Keratinocyte (primary cell): ENCODE data around the gene NOP58. TPM values are rescaled to one million over a fixed set of nuclear protein-coding genes. Genes with fewer than 3 reads are reported as not detected.

ENCODE experiments used
- DNase-seq: peaks from one replicate; pipeline ENCODE4 v3.0.0-alpha.2; 2011; ENCODE audit warnings: low read depth, missing footprints, low spot score
- FAIRE-seq: peaks from 2 replicates; lab custom pipeline; 2011; peaks lifted over from hg19 to GRCh38; lab: Jason Lieb, UNC
- H2AFZ ChIP-seq: 2 replicates; pipeline ENCODE4 v1.6.0; 2012; ENCODE audit warnings: low read length, control low read depth, inconsistent platforms; ENCODE audit not compliant: control insufficient read depth
- H3K27ac ChIP-seq: 2 replicates; pipeline ENCODE4 v1.5.1; 2011; ENCODE audit warnings: low read length; ENCODE audit not compliant: control insufficient read depth, insufficient read depth
- H3K27me3 ChIP-seq: 3 replicates; pipeline ENCODE4 v1.6.0; 2011; ENCODE audit warnings: low read length; ENCODE audit not compliant: control insufficient read depth, insufficient read depth; ENCODE audit errors: extremely low read depth
- H3K36me3 ChIP-seq, 2 experiments: 2 replicates in 1 of 2; 3 replicates in 1 of 2; pipeline ENCODE4 v1.5.1; 2011; ENCODE audit warnings: low read length in 2 of 2, mild to moderate bottlenecking in 1 of 2; ENCODE audit not compliant: control insufficient read depth in 2 of 2, insufficient read depth in 2 of 2; ENCODE audit errors: extremely low read depth in 1 of 2
- H3K4me1 ChIP-seq: 3 replicates; pipeline ENCODE4 v1.5.1; 2011; ENCODE audit warnings: low read length; ENCODE audit not compliant: control insufficient read depth, insufficient read depth; ENCODE audit errors: extremely low read depth
- H3K4me2 ChIP-seq: 3 replicates; pipeline ENCODE4 v1.6.0; 2011; ENCODE audit warnings: low read depth, low read length; ENCODE audit not compliant: control insufficient read depth, insufficient read depth; ENCODE audit errors: extremely low read depth
- H3K4me3 ChIP-seq, 3 experiments: fragments of 200-600 bp in 1 of 3; sonication (generic) in 1 of 3; 2 replicates in 2 of 3; 3 replicates in 1 of 3; pipeline ENCODE4 v1.5.1; 2011 to 2016; ENCODE audit warnings: low read length in 3 of 3, mild to moderate bottlenecking in 3 of 3, control low read depth in 2 of 3, inconsistent platforms in 1 of 3, low read depth in 1 of 3, mixed read lengths in 1 of 3, mixed run types in 1 of 3, moderate library complexity in 1 of 3; ENCODE audit not compliant: control insufficient read depth in 2 of 3, insufficient read depth in 2 of 3; ENCODE audit errors: extremely low read depth in 1 of 3
- H3K79me2 ChIP-seq: 2 replicates; pipeline ENCODE4 v1.6.0; 2012; ENCODE audit warnings: low read length; ENCODE audit not compliant: control insufficient read depth, insufficient read depth
- H3K9ac ChIP-seq: 3 replicates; pipeline ENCODE4 v1.6.0; 2011; ENCODE audit warnings: low read length; ENCODE audit not compliant: control insufficient read depth, insufficient read depth; ENCODE audit errors: extremely low read depth
- H3K9me1 ChIP-seq: 3 replicates; pipeline ENCODE4 v1.6.0; 2011; ENCODE audit warnings: low read length; ENCODE audit not compliant: control insufficient read depth, insufficient read depth; ENCODE audit errors: extremely low read depth
- H3K9me3 ChIP-seq: 2 replicates; pipeline ENCODE4 v1.5.1; 2012; ENCODE audit warnings: low read depth, low read length; ENCODE audit not compliant: control insufficient read depth
- H4K20me1 ChIP-seq: 3 replicates; pipeline ENCODE4 v1.6.0; 2011; ENCODE audit warnings: low read length; ENCODE audit not compliant: control insufficient read depth, insufficient read depth; ENCODE audit errors: extremely low read depth
- CTCF ChIP-seq, 3 experiments: IDR thresholded peaks in 1 of 3; conservative IDR thresholded peaks in 1 of 3; optimal IDR thresholded peaks in 1 of 3; 2 replicates in 2 of 3; 3 replicates in 1 of 3; pipeline versions ENCODE3 to v1.5.1; 2011; ENCODE audit warnings: low read length in 3 of 3, mild to moderate bottlenecking in 3 of 3, moderate library complexity in 2 of 3, control low read depth in 1 of 3, inconsistent platforms in 1 of 3; ENCODE audit not compliant: insufficient read depth in 2 of 3; ENCODE audit errors: extremely low read depth in 1 of 3
- EZH2 ChIP-seq: IDR thresholded peaks from one replicate; pipeline ENCODE4 v1.6.1; 2012; ENCODE audit warnings: inconsistent platforms, mild to moderate bottlenecking, low read length, moderate library complexity
- dilution Hi-C: fragments of 300-500 bp; cut with MboI; formaldehyde crosslinking; loops from one replicate; pipeline ENCODE4 v1.7.0; 2020; ENCODE audit warnings: low sequenced_read_pairs; ENCODE audit not compliant: extremely low pct_ligation_motif_present
- polyA plus RNA-seq, 5 experiments: library from polyadenylated mRNA; depleted of rRNA in 3 of 5; stranded (reverse) in 3 of 5; stranded (forward) in 1 of 5; unstranded in 1 of 5; fragments of >200 nt; gene quantifications; 1 replicate in 1 of 5; 2 replicates in 3 of 5; 3 replicates in 1 of 5; pipeline versions ENCODE4 v1.2.1 to v1.2.3, GENCODE V29; 2011 to 2012; ENCODE audit warnings: missing spikeins in 2 of 5, low read depth in 1 of 5, low replicate concordance in 1 of 5

The NOP58 gene
- polyA plus RNA-seq, 1 donor (not counting 4 experiments of a cell fraction or from before 2014, with no cell fraction given) = 118 TPM

GRCh38 chr2:202299712-202300111 is 34.1 kb downstream of the NOP58 start:
- no peaks in the 10 kb centered on the region for H3K9me3 ChIP-seq
- H3K36me3 ChIP-seq = peaks cover 23 to 57% of the 10 kb centered on the region in 2 experiments
- TF ChIP-seq EZH2 (no peak), CTCF (optimal IDR thresholded peaks at IDR 0.05 in 1 of 3, IDR thresholded peaks at IDR 0.05 in 1 of 3, conservative IDR thresholded peaks at IDR 0.05 in 1 of 3; ENCODE audit: extremely low read depth in 1 of 3, insufficient read depth in 2 of 3, low read length in 3 of 3) (no peak)
- dilution Hi-C loops = no loop called here
- H3K4me1 ChIP-seq = no peaks in the 10 kb centered on the region
- H3K27ac ChIP-seq = no peak overlapping the region
- no peak for DNase-seq
- H3K79me2 ChIP-seq = no peaks in the 10 kb centered on the region
- no peak overlapping the region for H3K4me2 ChIP-seq
- no peak overlapping the region for H3K9ac ChIP-seq
- H3K4me3 ChIP-seq = no peak overlapping the region
- no peaks in the 10 kb centered on the region for H3K9me1 ChIP-seq
- H4K20me1 ChIP-seq = no peaks in the 10 kb centered on the region
- H2AFZ ChIP-seq = no peak overlapping the region
- no peak for FAIRE-seq
- no peaks in the 10 kb centered on the region for H3K27me3 ChIP-seq

GRCh38 chr2:202306034-202306433 is 40.5 kb downstream of the NOP58 start:
- Histone ChIP-seq H3K4me3 (no peak overlapping the region), H3K27me3 (no peaks in the 10 kb centered on the region), H3K9ac (no peak overlapping the region), H3K79me2 (no peaks in the 10 kb centered on the region), H2AFZ (no peak overlapping the region), H3K4me1 (no peaks in the 10 kb centered on the region), H4K20me1 (no peaks in the 10 kb centered on the region), H3K9me1 (no peaks in the 10 kb centered on the region), H3K27ac (no peak overlapping the region), H3K9me3 (no peaks in the 10 kb centered on the region), H3K4me2 (no peak overlapping the region), H3K36me3 (peaks cover 22 to 53% of the 10 kb centered on the region in 2 experiments)
- FAIRE-seq (no peak), DNase-seq (no peak)
- dilution Hi-C loops = no loop called here
- TF ChIP-seq CTCF (optimal IDR thresholded peaks at IDR 0.05 in 1 of 3, IDR thresholded peaks at IDR 0.05 in 1 of 3, conservative IDR thresholded peaks at IDR 0.05 in 1 of 3; ENCODE audit: extremely low read depth in 1 of 3, insufficient read depth in 2 of 3, low read length in 3 of 3) = no peak
- no peak for TF ChIP-seq EZH2
